ENCODE data around the gene RNF121. TPM values are rescaled to one million over a fixed set of nuclear protein-coding genes. Genes with fewer than 3 reads are reported as not detected.

Gene RNF121
- total and polyA plus RNA-seq, 5 donors from 2014 or later, result 8.8 to 23.6 (median 10.6) TPM

- no peaks in the 10 kb centered on the region for H3K9me3 ChIP-seq (ENCODE audit: control insufficient read depth in 2 of 2, low read length in 2 of 2)
- no peaks in the 10 kb centered on the region for H3K4me1 ChIP-seq (ENCODE audit: control insufficient read depth, insufficient read depth, low read length, poor library complexity, severe bottlenecking)
- peaks cover 6% of the 10 kb centered on the region for H3K36me3 ChIP-seq (ENCODE audit: control insufficient read depth, insufficient read depth, low read length)
- no peak overlapping the region for H3K4me3 ChIP-seq (ENCODE audit: low read depth, low read length)
- DNase-seq, result no peak
- H3K27me3 Mint-ChIP-seq, result no peaks in the 10 kb centered on the region
- no peaks in the 10 kb centered on the region for H3K9me3 Mint-ChIP-seq
- peaks cover 12 to 23% (median 15%) of the 10 kb centered on the region in 4 donors for H3K4me1 Mint-ChIP-seq
- H3K36me3 Mint-ChIP-seq, result peaks cover 12% of the 10 kb centered on the region
- no peak for ATAC-seq (ENCODE audit: low read depth in 2 of 2)
- H3K27me3 ChIP-seq (ENCODE audit: control insufficient read depth, insufficient read depth, low read length), result no peaks in the 10 kb centered on the region
- no peak overlapping the region for H3K27ac ChIP-seq (ENCODE audit: insufficient read depth, low read length, poor library complexity, severe bottlenecking)
- H3K27ac Mint-ChIP-seq, result no peak overlapping the region
- H3K4me3 Mint-ChIP-seq, result no peak overlapping the region
These were observed 9.0 kb downstream of the RNF121 start for GRCh38 chr11:71937826-71938225.

GRCh38 chr11:71940561-71941219 lies 11.8 kb downstream of the RNF121 start:
- H3K4me1 ChIP-seq (ENCODE audit: control insufficient read depth, insufficient read depth, low read length, poor library complexity, severe bottlenecking), result no peaks in the 10 kb centered on the region
- peaks cover 11% of the 10 kb centered on the region for H3K36me3 ChIP-seq (ENCODE audit: control insufficient read depth, insufficient read depth, low read length)
- H3K4me3 ChIP-seq (ENCODE audit: low read depth, low read length), result no peak overlapping the region
- no peaks in the 10 kb centered on the region for H3K27me3 Mint-ChIP-seq
- peaks cover 16% of the 10 kb centered on the region for H3K36me3 Mint-ChIP-seq
- ATAC-seq (ENCODE audit: low read depth in 2 of 2), result no peak
- H3K9me3 ChIP-seq (ENCODE audit: control insufficient read depth in 2 of 2, low read length in 2 of 2), result no peaks in the 10 kb centered on the region
- no peak overlapping the region for H3K4me3 Mint-ChIP-seq
- no peak overlapping the region for H3K27ac ChIP-seq (ENCODE audit: insufficient read depth, low read length, poor library complexity, severe bottlenecking)
- H3K27me3 ChIP-seq (ENCODE audit: control insufficient read depth, insufficient read depth, low read length), result no peaks in the 10 kb centered on the region
- no peak overlapping the region for H3K27ac Mint-ChIP-seq
- H3K4me1 Mint-ChIP-seq, result peaks cover 10 to 20% (median 15%) of the 10 kb centered on the region in 4 donors
- no peak for DNase-seq
- no peaks in the 10 kb centered on the region for H3K9me3 Mint-ChIP-seq

GRCh38 chr11:71946144-71946571 lies 17.3 kb downstream of the RNF121 start:
- H3K27me3 Mint-ChIP-seq, result no peaks in the 10 kb centered on the region

GRCh38 chr11:71947498-71947897 lies 18.7 kb downstream of the RNF121 start:
- Mint-ChIP-seq H3K36me3 (peaks cover 8% of the 10 kb centered on the region), H3K4me3 (no peak overlapping the region), H3K27ac (peak overlapping the region in 1 of 3 donors; percentile 44), H3K4me1 (peaks cover 6 to 30% (median 22%) of the 10 kb centered on the region in 4 donors), H3K27me3 (no peaks in the 10 kb centered on the region), H3K9me3 (no peaks in the 10 kb centered on the region)
- no peak for ATAC-seq (ENCODE audit: low read depth in 2 of 2)
- H3K9me3 ChIP-seq (ENCODE audit: control insufficient read depth in 2 of 2, low read length in 2 of 2), result no peaks in the 10 kb centered on the region
- H3K27me3 ChIP-seq (ENCODE audit: control insufficient read depth, insufficient read depth, low read length), result no peaks in the 10 kb centered on the region
- DNase-seq, result no peak
- H3K4me1 ChIP-seq (ENCODE audit: control insufficient read depth, insufficient read depth, low read length, poor library complexity, severe bottlenecking), result no peaks in the 10 kb centered on the region
- H3K27ac ChIP-seq (ENCODE audit: insufficient read depth, low read length, poor library complexity, severe bottlenecking), result no peak overlapping the region
- H3K36me3 ChIP-seq (ENCODE audit: control insufficient read depth, insufficient read depth, low read length), result peaks cover 5% of the 10 kb centered on the region
- H3K4me3 ChIP-seq (ENCODE audit: low read depth, low read length), result no peak overlapping the region

More at GRCh38 chr11:71946144-71946571, 17.3 kb downstream of the RNF121 start:
- peaks cover 5% of the 10 kb centered on the region for H3K36me3 ChIP-seq (ENCODE audit: control insufficient read depth, insufficient read depth, low read length)
- Mint-ChIP-seq H3K36me3 (peaks cover 8% of the 10 kb centered on the region), H3K4me1 (peaks cover 6 to 30% (median 22%) of the 10 kb centered on the region in 4 donors), H3K4me3 (no peak overlapping the region), H3K9me3 (no peaks in the 10 kb centered on the region), H3K27ac (peak overlapping the region in 1 of 3 donors; percentile 73)
- no peak overlapping the region for H3K27ac ChIP-seq (ENCODE audit: insufficient read depth, low read length, poor library complexity, severe bottlenecking)
- DNase-seq, result no peak
- H3K9me3 ChIP-seq (ENCODE audit: control insufficient read depth in 2 of 2, low read length in 2 of 2), result no peaks in the 10 kb centered on the region
- no peak overlapping the region for H3K4me3 ChIP-seq (ENCODE audit: low read depth, low read length)
- no peaks in the 10 kb centered on the region for H3K27me3 ChIP-seq (ENCODE audit: control insufficient read depth, insufficient read depth, low read length)
- H3K4me1 ChIP-seq (ENCODE audit: control insufficient read depth, insufficient read depth, low read length, poor library complexity, severe bottlenecking), result no peaks in the 10 kb centered on the region
- no peak for ATAC-seq (ENCODE audit: low read depth in 2 of 2)

GRCh38 chr11:71948314-71949027 lies 19.6 kb downstream of the RNF121 start:
- no peaks in the 10 kb centered on the region for H3K27me3 Mint-ChIP-seq
- Histone ChIP-seq H3K27me3 (ENCODE audit: control insufficient read depth, insufficient read depth, low read length) (no peaks in the 10 kb centered on the region), H3K36me3 (ENCODE audit: control insufficient read depth, insufficient read depth, low read length) (peaks cover 5% of the 10 kb centered on the region), H3K27ac (ENCODE audit: insufficient read depth, low read length, poor library complexity, severe bottlenecking) (no peak overlapping the region), H3K4me1 (ENCODE audit: control insufficient read depth, insufficient read depth, low read length, poor library complexity, severe bottlenecking) (no peaks in the 10 kb centered on the region), H3K4me3 (ENCODE audit: low read depth, low read length) (no peak overlapping the region), H3K9me3 (ENCODE audit: control insufficient read depth in 2 of 2, low read length in 2 of 2) (no peaks in the 10 kb centered on the region)
- ATAC-seq (ENCODE audit: low read depth in 2 of 2) (no peak), DNase-seq (no peak)
- H3K4me3 Mint-ChIP-seq, result no peak overlapping the region
- H3K27ac Mint-ChIP-seq, result no peak overlapping the region
- peaks cover 7% of the 10 kb centered on the region for H3K36me3 Mint-ChIP-seq
- no peaks in the 10 kb centered on the region for H3K9me3 Mint-ChIP-seq
- H3K4me1 Mint-ChIP-seq, result peaks cover 4 to 22% (median 22%) of the 10 kb centered on the region in 4 donors

- Histone ChIP-seq H3K4me1 (ENCODE audit: control insufficient read depth, insufficient read depth, low read length, poor library complexity, severe bottlenecking) (no peaks in the 10 kb centered on the region), H3K36me3 (ENCODE audit: control insufficient read depth, insufficient read depth, low read length) (peaks cover 5% of the 10 kb centered on the region), H3K4me3 (ENCODE audit: low read depth, low read length) (no peak overlapping the region), H3K9me3 (ENCODE audit: control insufficient read depth in 2 of 2, low read length in 2 of 2) (no peaks in the 10 kb centered on the region), H3K27me3 (ENCODE audit: control insufficient read depth, insufficient read depth, low read length) (no peaks in the 10 kb centered on the region), H3K27ac (ENCODE audit: insufficient read depth, low read length, poor library complexity, severe bottlenecking) (no peak overlapping the region)
- DNase-seq (no peak), ATAC-seq (ENCODE audit: low read depth in 2 of 2) (no peak)
- Mint-ChIP-seq H3K4me3 (no peak overlapping the region), H3K36me3 (peaks cover 4% of the 10 kb centered on the region), H3K27me3 (no peaks in the 10 kb centered on the region), H3K9me3 (no peaks in the 10 kb centered on the region), H3K27ac (no peak overlapping the region), H3K4me1 (peaks cover 0 to 21% (median 20%) of the 10 kb centered on the region in 4 donors)
These were observed 20.2 kb downstream of the RNF121 start for GRCh38 chr11:71949034-71949433.

GRCh38 chr11:71951741-71952310 lies 23.0 kb downstream of the RNF121 start:
- ATAC-seq (ENCODE audit: low read depth in 2 of 2) (no peak), DNase-seq (no peak)
- H3K9me3 Mint-ChIP-seq, result no peaks in the 10 kb centered on the region
- Histone ChIP-seq H3K36me3 (ENCODE audit: control insufficient read depth, insufficient read depth, low read length) (no peaks in the 10 kb centered on the region), H3K27me3 (ENCODE audit: control insufficient read depth, insufficient read depth, low read length) (no peaks in the 10 kb centered on the region), H3K4me3 (ENCODE audit: low read depth, low read length) (no peak overlapping the region), H3K4me1 (ENCODE audit: control insufficient read depth, insufficient read depth, low read length, poor library complexity, severe bottlenecking) (no peaks in the 10 kb centered on the region), H3K9me3 (ENCODE audit: control insufficient read depth in 2 of 2, low read length in 2 of 2) (no peaks in the 10 kb centered on the region), H3K27ac (ENCODE audit: insufficient read depth, low read length, poor library complexity, severe bottlenecking) (no peak overlapping the region)
- no peak overlapping the region for H3K4me3 Mint-ChIP-seq
- no peak overlapping the region for H3K27ac Mint-ChIP-seq
- peaks cover 7 to 30% (median 24%) of the 10 kb centered on the region in 4 donors for H3K4me1 Mint-ChIP-seq
- no peaks in the 10 kb centered on the region for H3K27me3 Mint-ChIP-seq
- H3K36me3 Mint-ChIP-seq, result peaks cover 4% of the 10 kb centered on the region

All from CD4-positive, CD25-positive, alpha-beta regulatory T cell (primary cell).